RWPE1 (cell line): ENCODE measurements around the gene SLC6A15.

Experiments used
- CTCF ChIA-PET: fragments of 350-600 bp; sonication (Branson Sonifier 250); formaldehyde crosslinking; extraction: SDS; loops from one replicate; lab custom pipeline; 2021; lab: Yijun Ruan, JAX
- POLR2A ChIA-PET: fragments of 400-600 bp; formaldehyde crosslinking; extraction: SDS; loops from one replicate; lab custom pipeline; 2020; ENCODE audit warnings: antibody characterized with exemption; ENCODE audit not compliant: low non-redundant PET; lab: Yijun Ruan, JAX
- DNase-seq: peaks from one replicate; pipeline ENCODE4 v3.0.0; 2012; ENCODE audit warnings: low spot score
- H3K27ac ChIP-seq: fragments of 450-650 bp; 2 replicates; pipeline ENCODE4 v1.5.1; 2017
- CTCF ChIP-seq: fragments of 450-650 bp; conservative IDR thresholded peaks from 2 replicates; pipeline ENCODE4 v1.5.1; 2017; ENCODE audit warnings: low read depth, mild to moderate bottlenecking

The SLC6A15 gene

GRCh38 chr12:84877340-84877739 lies 35.3 kb downstream of the SLC6A15 start:
- DNase-seq, result no peak
- ChIA-PET CTCF (interaction anchor here (0.6 to 1.3 kb wide), 3 partner anchors 148 to 358 kb away, joined by 3 to 7 read pairs (median 4); no protein-coding TSS in a partner anchor), POLR2A (no interaction called here)
- no peak for TF ChIP-seq CTCF
- H3K27ac ChIP-seq, result no peak overlapping the region

GRCh38 chr12:84875241-84875640 lies 37.4 kb downstream of the SLC6A15 start:
- no peak for TF ChIP-seq CTCF
- CTCF ChIA-PET, result interaction anchor here (0.6 to 5.4 kb wide), 5 partner anchors 10 to 154 kb away, joined by 3 to 59 read pairs (median 3); no protein-coding TSS in a partner anchor
- DNase-seq, result no peak
- POLR2A ChIA-PET, result no interaction called here
- no peak overlapping the region for H3K27ac ChIP-seq

GRCh38 chr12:84874825-84875139 lies 37.8 kb downstream of the SLC6A15 start:
- CTCF ChIA-PET, result interaction anchor here (0.6 to 5.4 kb wide), 6 partner anchors 10 to 154 kb away, joined by 3 to 59 read pairs (median 3); no protein-coding TSS in a partner anchor
- POLR2A ChIA-PET, result no interaction called here
- DNase-seq, result no peak
- H3K27ac ChIP-seq, result no peak overlapping the region
- TF ChIP-seq CTCF, result peak; percentile 43

- DNase-seq, result peak; percentile 34
- CTCF ChIA-PET, result interaction anchor here (0.6 to 5.4 kb wide), 9 partner anchors 9 to 168 kb away, joined by 3 to 59 read pairs (median 3); no protein-coding TSS in a partner anchor
- POLR2A ChIA-PET, result no interaction called here
- H3K27ac ChIP-seq, result no peak overlapping the region
- peak; percentile 86 for TF ChIP-seq CTCF
Observed at GRCh38 chr12:84874125-84874824, 38.3 kb downstream of the SLC6A15 start.

GRCh38 chr12:84862186-84862585 lies 50.4 kb downstream of the SLC6A15 start:
- ChIA-PET POLR2A (no interaction called here), CTCF (interaction anchor here (1.3 kb wide), 1 partner anchor 12 kb away, joined by 4 read pairs; no protein-coding TSS in a partner anchor)
- no peak for DNase-seq

GRCh38 chr12:84860718-84861117 lies 51.9 kb downstream of the SLC6A15 start:
- no peak overlapping the region for H3K27ac ChIP-seq
- TF ChIP-seq CTCF, result no peak
- no peak for DNase-seq
- ChIA-PET POLR2A (no interaction called here), CTCF (no interaction called here)

More at GRCh38 chr12:84862186-84862585, 50.4 kb downstream of the SLC6A15 start:
- no peak overlapping the region for H3K27ac ChIP-seq
- TF ChIP-seq CTCF, result no peak
